Adrenal gland (tissue), 5 donors: ENCODE measurements around the gene NAV2.

ENCODE experiments used
- POLR2A ChIP-seq, 2 donors: fragments of 450-650 bp; IDR thresholded peaks; one replicate each; pipeline ENCODE4 v1.6.1; 2017; ENCODE audit warnings: antibody characterized with exemption in 2 of 2, mild to moderate bottlenecking in 2 of 2, moderate library complexity in 1 of 2
- TF ChIP-seq, protein P1 (sequence below), 6 experiments: fragments of 450-650 bp in 4 of 6; fragments of 200-600 bp in 2 of 6; sonication (generic) in 1 of 6; IDR thresholded peaks; 1 replicate in 5 of 6; 2 replicates in 1 of 6; pipeline versions ENCODE4 v1.5.1 to v1.8.0; 2016 to 2021; ENCODE audit warnings: antibody characterized with exemption in 6 of 6, mild to moderate bottlenecking in 2 of 6, moderate library complexity in 1 of 6
- donor health status: DM: no; HTN: no; CAD: no.

DNA sequence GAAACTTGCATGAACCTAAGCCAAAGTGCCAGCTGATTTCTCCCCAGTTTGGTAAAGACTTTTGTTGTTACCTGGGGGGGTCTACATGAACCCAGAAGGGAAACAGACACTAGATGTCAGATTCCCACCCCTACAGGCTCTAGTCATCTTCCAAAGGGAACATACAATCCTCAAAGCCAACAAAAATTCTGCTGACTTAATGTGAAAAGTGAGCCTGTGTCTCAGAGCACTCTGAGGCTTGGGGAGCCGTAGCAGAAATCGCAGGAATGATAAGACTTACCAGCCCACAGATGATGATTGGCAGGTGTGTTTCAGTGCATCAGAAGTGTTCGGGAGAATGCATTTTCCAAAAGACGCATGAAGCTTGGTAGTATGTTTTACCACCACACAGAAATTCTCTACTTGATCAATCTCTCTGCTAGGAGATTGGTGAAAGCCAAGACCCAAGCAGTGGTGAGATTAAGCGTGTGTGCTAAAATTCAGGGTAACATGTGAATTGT lies 260.5 kb downstream of the NAV2 start:
- TF ChIP-seq, protein P1, sequence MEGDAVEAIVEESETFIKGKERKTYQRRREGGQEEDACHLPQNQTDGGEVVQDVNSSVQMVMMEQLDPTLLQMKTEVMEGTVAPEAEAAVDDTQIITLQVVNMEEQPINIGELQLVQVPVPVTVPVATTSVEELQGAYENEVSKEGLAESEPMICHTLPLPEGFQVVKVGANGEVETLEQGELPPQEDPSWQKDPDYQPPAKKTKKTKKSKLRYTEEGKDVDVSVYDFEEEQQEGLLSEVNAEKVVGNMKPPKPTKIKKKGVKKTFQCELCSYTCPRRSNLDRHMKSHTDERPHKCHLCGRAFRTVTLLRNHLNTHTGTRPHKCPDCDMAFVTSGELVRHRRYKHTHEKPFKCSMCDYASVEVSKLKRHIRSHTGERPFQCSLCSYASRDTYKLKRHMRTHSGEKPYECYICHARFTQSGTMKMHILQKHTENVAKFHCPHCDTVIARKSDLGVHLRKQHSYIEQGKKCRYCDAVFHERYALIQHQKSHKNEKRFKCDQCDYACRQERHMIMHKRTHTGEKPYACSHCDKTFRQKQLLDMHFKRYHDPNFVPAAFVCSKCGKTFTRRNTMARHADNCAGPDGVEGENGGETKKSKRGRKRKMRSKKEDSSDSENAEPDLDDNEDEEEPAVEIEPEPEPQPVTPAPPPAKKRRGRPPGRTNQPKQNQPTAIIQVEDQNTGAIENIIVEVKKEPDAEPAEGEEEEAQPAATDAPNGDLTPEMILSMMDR (IDR thresholded peaks at IDR 0.05): no peak
- no peak for TF ChIP-seq POLR2A (IDR thresholded peaks at IDR 0.05)
